GM21447 (cell line): ENCODE measurements around the gene MARCHF9.
A peak's percentile ranks its signal among the peaks of the same experiment; 100 is the strongest.

Experiments
- ATAC-seq: cut with Tn5 transposase; IDR thresholded peaks from one replicate; pipeline ENCODE4 v1.9.1; 2021; ENCODE audit not compliant: unreplicated experiment

The MARCHF9 gene

DNA sequence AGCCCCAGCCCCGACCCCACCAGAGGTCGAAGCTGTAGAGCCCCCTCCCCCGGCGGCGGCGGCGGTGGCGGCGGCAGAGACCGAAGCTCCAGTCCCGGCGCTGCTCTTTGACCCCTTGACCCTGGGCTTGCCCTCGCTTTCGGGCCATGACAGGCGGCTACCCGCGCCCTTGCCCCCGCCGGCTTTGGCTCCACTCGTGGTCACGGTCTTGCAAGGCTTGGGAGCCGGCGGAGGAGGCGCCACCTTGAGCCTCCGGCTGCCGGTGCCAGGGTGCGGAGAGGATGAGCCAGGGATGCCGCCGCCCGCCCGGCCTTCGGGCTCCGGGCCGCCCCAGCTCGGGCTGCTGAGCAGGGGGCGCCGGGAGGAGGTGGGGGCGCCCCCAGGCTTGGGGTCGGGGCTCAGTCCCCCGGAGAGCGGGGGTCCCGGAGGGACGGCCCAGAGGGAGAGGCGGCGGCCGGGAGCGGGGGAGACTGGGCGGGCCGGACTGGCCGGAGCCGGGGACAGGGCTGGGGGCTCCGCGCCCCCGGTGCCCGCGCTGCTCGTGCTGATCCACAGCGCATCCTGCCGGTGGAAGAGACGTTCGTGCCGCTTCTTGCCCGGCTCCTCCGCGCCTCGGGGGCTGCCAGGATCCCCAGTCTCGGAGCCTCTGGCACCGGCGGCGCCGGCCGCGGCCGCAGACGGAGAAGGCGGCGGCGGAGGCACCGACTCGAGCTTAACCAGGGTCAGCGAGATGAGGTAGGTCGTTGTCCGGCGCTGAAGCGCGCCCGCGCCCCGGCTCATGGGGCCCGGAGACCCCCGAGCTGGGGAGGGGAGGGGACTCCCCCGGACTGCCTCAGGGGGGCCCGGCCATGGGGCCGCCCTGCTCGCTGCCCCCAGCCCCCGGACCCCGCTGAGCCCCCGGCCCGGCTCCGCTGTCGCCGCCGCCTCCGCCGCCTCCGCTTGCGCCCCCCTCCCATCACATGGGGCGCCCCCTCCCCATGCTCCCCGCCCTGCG, 17.1 kb upstream of the MARCHF9 start:
- no peak for ATAC-seq

DNA sequence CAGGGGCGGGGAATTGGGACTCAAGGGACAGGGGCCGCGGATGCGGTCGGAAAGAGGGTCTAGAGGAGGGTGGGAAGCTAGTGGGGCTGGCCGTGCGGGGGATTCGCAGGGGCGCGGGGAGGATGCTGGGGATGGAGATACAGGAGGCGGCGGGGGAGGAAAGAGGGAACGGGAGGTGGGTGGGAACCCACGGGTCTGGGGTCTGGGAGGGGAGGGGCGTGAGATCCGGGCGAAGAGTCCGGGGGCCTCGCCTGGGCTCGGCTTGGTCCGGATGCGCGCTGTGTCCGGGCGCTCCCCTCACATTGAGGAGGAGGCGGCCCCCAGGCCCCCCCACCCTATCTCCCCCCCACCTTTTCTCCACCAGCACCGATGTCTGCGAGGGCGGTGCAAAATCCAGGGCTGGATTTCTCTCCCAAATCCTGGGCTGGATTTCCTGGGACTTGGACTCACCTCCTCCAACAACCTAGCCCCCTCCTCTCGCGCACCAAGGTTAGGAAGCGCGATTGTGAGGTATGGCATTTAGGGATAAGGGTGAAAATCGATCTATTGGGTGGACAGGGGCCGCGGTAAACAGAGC, 16.2 kb upstream of the MARCHF9 start, which contains the start of gene AGAP2:
TSS of gene AGAP2 (minus strand) at position 82 of the 577 bp plus-strand sequence. CDS start 496 bp downstream, outside the sequence.
- ATAC-seq, result no peak

DNA sequence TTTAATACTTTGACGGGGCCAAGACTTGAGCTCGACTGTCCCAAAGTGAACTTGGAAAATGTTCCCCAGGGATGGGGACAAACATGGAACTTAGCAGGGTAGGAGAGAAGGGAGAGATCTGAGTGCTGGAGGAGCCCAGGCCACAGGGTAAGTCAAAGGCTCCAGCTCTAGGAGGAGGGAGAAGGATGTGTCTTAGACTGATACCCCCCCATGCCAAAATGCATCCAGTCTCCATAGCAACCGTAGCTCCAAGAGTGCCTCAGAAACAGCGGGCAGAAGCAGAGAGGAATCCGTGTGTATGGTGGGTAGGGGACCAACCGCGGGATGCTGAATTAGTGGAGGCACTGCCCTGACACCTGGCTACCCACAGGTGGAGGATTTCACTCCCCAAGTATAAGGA, 15.5 kb upstream of the MARCHF9 start:
- no peak for ATAC-seq

DNA sequence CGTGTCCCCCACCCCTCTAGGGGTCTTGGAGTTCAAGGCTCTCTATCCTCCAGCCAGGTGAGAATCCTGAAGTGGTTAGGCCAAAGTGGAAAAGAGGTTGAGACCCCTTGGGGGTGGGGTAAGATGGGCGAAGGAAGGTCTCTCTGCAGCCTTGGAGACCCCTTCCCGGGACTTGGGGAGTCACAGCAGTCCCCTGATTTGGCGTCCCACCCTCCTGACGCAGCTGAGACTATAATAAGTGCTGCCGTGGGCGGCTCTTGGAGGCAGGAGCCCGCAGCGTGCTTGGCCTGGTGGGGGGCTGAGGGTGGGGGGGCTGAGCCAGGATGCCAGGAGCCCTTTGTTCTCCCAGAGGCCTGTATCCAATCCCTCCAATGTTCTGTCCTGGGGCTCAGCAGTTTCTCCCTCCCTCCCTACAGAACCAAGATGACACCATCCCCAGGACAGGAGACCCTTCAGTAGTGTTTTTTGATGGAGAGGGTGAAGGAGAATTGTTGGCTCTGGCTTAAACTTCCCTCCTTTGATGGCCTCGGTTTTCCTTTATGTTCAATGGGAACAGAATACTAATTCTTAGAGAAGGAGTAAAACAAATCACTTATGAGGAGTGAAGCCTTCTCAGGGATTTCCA, 14.9 kb upstream of the MARCHF9 start:
- ATAC-seq, result no peak

DNA sequence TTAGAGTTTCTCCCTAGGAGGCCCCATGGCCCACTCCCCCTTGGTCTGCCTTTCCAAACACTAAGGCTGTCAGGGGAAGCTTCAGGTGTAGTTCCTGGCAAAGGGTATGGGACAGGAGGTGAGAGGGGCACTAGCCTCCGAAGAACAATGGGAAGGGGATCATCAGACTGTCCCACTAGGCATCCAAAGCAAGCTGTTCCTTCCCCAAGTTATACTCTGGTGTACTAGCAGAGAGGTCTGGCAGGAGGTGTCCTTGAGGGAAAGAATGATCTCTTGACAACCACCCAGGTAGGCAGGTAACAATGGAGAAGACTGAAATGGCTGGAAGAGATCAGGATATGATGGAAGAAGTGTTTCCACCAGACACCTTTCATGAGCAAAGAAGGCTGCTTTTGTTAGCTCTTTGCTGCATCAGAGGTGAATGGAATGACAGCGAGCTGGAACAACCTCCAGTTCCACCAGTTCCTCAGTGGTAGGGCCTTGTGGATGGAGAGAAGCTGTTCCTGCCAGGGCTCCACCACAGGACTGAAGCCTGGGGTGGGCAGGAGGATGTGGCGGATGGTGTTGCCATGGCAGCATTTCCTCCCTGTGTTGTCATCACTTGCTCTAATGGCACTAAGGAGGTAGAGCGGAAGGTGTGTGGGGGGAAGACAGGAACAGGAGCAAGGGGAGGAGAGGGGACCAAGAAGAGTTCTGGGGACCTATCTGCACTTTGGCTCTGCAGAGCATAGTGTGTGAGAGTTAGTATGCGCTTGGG, 14.1 kb upstream of the MARCHF9 start:
- peak; percentile 48 for ATAC-seq

DNA sequence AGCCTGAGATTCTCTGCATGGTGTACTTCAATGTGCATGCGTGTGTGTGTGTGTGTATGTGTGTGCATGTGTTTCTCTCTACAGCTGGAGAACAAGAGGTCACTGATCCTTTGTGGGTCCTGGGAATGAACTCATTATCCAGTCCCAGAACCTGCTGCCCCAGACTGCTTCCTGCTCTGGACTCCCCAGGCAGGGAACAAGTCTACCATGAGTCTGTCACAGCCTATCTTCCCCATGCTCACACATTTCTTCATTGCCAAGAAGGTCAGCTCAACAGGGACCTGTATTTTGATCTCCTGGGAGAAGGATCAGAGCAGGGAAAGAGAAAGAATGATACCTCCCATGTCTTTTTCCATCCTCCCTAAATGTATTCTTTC, 13.5 kb upstream of the MARCHF9 start:
- no peak for ATAC-seq

DNA sequence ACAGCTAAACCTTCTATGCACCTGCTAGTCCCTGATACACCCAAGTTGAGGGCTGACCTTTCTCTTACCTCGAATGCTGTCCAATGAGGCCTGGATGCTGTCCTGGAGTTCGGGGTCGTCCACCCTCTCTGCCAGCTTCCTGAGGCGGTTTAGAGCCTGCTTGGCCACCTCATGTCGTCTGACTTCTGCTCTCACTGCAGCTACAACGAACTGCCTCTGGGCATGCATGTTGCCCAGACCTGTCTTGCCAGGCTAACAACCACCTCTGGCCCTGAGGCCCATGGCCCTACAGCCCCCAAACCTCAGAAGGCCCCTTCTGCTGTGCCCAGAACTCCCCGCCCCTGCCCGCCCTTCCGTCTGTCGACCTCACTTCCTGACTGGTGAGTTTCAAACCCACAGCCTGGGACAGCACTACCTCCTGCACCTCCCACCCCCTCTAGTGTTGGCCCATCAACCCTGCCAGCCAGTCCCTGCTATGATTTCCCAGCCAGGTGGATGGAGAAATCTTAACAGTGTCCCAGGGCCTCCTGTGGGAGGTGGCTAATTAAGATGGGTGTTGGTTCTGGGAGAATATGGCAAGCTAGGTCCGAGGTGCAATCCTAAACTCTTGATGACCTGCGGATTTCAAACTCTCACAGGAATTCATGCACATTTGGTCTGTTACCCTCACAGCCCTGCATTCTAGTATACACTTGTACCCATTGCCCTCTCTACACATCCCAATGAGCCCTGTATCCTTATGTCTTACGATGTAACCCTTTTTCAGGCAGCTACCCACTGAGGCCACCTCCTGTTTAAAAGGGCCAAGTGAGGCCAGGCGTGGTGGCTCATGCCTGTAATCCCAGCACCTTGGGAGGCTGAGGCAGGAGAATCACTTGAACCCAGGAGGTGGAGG, 12.8 kb upstream of the MARCHF9 start:
- peak; percentile 62 for ATAC-seq

DNA sequence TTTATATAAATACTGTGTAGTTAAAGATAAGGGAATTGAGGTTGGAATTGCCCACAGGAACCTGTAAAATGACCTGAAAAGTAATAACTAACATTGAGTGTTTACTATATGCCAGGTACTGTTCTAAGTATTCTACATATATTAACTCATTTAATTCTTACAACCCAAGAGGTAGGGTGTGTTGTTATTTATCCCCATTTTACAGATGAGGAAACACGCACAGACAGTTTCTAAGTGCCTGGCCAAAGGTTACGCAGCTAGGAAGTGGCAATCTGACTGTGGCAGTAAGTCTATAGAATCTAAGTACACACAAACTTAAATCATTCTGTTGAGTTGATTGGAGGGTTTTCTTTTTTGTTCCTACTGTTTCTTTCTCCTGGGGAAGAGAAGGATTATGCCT, 11.1 kb upstream of the MARCHF9 start:
- ATAC-seq, result no peak

DNA sequence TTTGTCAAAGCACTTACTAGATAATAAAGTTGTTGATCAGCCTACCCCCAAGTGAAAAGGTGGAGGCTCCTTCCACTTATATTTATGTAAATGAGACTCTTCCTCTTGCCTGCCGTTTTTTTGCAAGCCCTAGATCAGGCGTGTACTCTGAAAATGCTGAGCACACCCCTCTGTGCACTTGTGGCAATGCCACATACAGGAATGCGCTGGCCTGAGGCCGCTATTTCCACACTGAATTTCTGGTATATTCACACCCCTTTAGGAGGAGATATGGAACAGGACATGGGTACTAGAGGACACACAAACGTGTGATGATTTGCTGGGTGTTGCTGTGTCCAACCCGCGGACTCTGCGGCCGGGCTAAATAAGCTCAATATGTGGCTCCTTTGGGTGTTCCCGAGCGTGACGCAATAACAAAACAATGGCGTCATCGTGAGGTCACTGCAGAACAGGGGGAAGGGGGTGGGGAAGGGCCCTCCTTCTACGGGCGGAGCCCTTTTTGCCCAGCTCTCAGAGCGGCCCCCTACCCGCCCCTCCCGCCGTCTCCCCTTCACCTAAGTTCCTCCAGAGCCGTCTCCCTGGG, 10.6 kb upstream of the MARCHF9 start:
- ATAC-seq, result peak; percentile 22

DNA sequence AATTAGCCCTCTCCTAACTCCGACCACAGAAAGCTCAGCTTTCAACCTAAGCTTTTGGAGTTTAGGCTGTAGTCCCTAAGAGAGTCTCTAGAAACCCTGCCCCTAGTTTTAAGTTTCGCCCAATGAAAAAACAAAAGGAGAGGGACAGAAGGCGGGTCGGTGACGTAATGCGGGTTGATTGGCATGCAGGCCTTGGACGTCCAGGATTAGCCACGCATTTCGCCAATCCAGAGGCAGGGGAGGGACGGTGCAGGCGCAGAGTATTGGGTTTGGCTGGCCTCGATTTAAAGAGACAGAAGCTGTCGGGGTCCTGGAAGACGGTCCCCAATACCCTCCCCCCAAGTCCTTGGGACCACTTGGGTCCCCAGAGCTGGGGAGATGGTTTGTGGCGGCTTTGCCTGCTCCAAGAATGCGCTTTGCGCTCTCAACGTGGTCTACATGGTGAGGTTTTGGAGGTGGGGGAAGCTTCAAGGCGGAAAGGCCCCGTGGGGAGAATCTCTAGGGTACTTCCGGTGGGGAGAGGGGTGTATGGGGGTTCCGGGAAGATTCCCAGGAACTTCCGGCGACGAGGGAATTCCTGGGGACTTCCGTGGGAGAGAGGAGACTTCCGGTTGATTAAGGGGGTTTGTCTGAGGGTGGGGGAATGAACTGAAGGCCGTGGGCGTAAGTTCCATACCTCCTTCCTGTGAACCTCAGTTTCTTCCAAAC, 10.0 kb upstream of the MARCHF9 start, which contains the start of gene TSPAN31:
TSS of gene TSPAN31 (plus strand) at position 263 of the 708 bp plus-strand sequence. CDS start at position 379, 116 bp downstream.
- peak; percentile 83 for ATAC-seq

DNA sequence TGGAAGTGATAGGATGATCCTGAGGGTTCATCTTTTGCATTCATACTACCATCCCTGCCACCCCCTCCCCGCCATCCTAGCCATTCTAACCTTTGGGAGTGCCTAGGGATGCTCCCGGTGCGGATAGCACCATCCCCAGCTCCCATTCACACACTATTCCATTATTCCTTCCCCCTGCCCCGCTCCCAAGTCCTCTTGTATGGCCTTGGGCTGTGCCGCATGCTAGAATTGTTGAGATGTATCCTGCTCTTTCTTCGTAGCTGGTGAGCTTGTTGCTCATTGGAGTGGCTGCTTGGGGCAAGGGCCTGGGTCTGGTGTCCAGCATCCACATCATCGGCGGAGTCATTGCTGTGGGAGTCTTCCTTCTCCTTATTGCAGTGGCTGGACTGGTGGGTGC, 9.4 kb upstream of the MARCHF9 start:
- ATAC-seq, result no peak

DNA sequence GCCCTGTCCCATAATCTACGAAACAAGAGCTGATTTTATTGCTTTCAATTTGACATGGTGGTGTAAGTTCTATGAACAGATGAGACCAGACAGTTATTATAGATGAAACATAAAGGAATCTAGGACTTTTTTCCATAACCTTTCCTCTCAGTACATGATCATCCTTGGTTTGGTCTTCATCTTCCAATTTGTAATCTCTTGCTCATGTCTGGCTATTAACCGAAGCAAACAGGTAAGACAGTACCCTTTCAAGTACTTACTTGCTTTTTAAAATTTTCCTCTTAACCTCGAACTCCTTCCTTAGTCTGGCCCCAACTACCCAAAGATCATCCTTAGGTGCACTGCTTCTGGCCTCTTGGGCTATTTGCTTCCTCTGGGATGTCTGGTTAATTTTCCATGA, 8.9 kb upstream of the MARCHF9 start:
- no peak for ATAC-seq

DNA sequence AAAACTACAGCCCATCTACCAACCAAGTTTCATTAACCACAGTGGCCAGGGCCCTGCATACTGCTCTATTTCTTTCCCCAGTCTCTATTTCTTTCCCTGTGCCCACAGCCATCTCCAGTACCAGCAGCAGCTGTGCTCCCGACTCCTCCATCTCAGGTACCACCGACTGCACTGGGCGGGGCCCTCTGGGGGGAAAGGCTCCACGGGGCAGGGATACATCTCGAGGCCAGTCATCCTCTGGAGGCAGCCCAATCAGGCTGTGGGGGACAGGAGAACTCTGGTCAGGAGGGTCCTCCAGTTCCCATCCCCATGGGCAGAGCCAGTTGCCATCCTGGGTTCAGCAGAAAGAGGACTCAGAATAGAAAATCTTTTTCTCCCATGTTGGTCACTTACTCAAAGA, 5.8 kb upstream of the MARCHF9 start:
- ATAC-seq, result no peak

DNA sequence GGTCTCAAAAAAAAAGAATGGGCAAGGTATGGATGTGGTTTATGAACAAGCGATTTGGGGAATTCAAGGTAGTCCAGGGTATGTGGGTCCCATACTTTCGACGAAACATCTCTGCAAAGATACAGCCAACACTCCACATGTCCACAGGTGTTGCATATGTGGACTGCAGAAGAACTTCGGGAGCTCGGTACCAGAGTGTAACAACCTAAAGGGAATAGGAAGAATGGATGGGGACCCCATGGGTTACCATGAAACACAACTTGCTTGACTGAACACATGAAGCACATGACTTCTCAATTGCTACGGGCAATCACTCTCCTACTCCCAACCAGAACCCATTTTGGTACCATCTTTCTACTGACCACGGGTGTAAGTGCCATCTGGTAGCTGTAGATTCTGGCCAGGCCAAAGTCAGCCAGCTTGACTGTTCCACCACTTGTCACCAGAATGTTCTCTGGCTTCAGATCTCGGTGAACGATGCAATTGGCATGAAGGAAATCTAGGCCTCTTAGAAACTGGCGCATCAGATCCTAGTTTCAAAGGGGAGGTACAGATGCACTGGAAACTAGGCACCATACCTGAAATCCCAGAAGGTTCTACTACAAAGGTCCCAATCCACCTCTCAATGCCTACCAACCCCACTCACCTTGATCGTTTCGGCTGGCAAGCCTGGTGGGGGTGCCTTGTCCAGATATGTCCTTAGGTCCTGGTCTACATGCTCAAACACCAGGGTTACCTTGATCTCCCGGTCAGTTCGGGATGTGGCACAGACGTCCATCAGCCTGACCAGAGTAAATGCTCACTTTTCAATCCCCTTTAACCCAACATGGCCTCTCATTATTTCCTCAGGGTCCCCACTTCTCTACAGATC, 4.1 kb upstream of the MARCHF9 start:
- no peak for ATAC-seq

DNA sequence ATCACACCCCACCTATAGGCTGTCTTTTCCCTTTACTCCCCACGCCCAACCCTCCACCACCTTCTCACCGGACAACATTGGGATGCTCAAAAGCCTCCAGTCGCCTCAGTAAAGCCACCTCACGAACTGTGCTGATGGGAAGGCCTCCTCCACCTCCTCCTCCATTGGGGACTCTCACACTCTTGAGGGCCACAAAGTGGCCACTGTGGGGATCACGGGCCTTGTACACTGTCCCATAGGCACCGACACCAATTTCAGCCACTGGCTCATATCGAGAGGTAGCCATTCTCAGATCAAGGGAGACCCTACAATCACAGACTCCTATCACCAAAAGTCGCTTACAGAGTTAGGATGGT, 3.5 kb upstream of the MARCHF9 start:
- ATAC-seq, result no peak

DNA sequence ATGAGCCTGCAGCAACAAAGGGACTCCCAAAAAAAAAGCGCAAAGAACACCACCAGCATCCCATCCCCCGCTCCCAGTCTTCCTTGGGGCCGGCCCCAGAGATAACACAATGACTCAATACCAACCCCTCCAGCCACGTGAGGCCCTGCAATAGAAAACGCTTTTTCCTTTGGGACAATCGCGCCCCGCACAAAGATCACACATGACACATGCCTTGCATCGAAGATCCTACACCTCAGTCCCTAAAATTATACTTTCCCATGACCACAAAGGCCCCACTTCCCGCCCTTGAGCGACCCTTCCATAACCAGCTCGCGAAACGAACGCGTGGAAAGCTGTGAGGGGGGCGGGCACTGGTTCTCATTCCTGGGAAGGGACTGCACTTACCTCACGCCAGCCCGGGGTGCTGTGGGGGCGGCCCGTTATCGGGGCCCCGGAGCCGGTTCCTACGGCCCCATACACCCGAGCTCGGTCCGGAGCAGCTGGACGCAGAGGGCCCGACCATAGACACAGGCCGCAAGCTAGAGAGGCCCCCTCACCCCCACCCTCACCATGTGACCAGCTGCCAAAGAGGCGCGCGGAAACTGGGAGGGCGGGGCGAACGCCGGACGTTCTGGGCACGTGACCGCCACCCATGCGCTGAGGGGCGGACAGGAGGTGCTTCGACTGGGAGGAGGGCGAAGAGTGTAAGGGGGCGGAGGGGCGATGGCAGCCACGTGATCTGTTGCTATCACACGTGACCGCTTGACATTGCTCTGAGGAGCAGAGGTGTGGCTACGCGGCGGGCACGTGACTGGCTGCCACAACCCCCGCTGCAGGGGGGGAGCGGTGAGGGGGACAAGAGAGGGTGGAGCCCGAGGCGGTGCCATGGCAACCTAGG, 2.9 kb upstream of the MARCHF9 start, which contains the start of gene CDK4:
TSS of gene CDK4 (minus strand) at position 523 of the 880 bp plus-strand sequence. CDS start 593 bp downstream, outside the sequence.
- peak; percentile 60 for ATAC-seq

DNA sequence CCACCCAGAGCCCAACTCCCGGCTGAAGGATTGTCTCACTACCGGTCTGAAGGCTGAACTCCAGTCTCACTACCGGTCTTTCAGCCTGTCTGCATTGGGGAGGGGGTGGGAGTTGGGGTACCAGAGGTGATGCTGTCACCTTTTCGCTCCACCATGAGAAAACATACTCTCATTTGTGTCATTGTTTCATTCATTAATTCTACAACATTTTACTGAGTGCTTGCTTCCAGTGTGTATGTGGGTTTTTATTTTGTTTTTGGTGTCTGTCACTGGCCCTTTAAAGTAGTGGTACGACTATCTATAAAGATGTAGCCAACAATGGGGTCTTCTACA, 2.3 kb upstream of the MARCHF9 start:
- ATAC-seq, result no peak
